Panc1 (cell line): ENCODE results near the gene SLC1A3. TPM values are rescaled to one million over a fixed set of nuclear protein-coding genes. Genes with fewer than 3 reads are reported as not detected.

Source experiments
- ATAC-seq: fragments of 200-7000 bp; cut with Tn5 transposase; 2 replicates; pipeline ENCODE4 v1.9.1; 2020; ENCODE audit warnings: mild to moderate bottlenecking, moderate library complexity
- BruUV-seq: library from RNA; stranded (reverse); fragments of 400-500 nt; replicated peaks from 2 replicates; lab custom pipeline; 2021; lab: Mats Ljungman, UMichigan
- CTCF ChIA-PET: fragments of 300-600 bp; sonication (Branson Sonifier 250); formaldehyde crosslinking; loops from one replicate; lab custom pipeline; 2022; ENCODE audit warnings: antibody characterized with exemption; lab: Charles Lee
- POLR2A ChIA-PET: fragments of 300-600 bp; sonication (Branson Sonifier 250); formaldehyde crosslinking; loops from one replicate; lab custom pipeline; 2022; ENCODE audit warnings: antibody characterized with exemption; lab: Charles Lee
- DNase-seq: peaks from one replicate; pipeline ENCODE4 v3.0.0-alpha.2; 2010; ENCODE audit warnings: low read depth, low spot score
- H3K27ac ChIP-seq: 2 replicates; pipeline ENCODE4 v1.5.1; 2011; ENCODE audit warnings: mild to moderate bottlenecking, low read length, inconsistent platforms
- H3K27me3 ChIP-seq: fragments of 200-500 bp; sonication (Bioruptor generic); 2 replicates; pipeline ENCODE4 v1.6.0; 2014; ENCODE audit warnings: low read length, inconsistent platforms; ENCODE audit not compliant: control insufficient read depth, insufficient read depth
- H3K36me3 ChIP-seq: fragments of 200-500 bp; sonication (Bioruptor generic); 2 replicates; pipeline ENCODE4 v1.5.1; 2014; ENCODE audit warnings: inconsistent platforms, mild to moderate bottlenecking, low read length, moderate library complexity; ENCODE audit not compliant: control insufficient read depth, insufficient read depth
- H3K4me1 ChIP-seq: 2 replicates; pipeline ENCODE4 v1.5.1; 2011; ENCODE audit warnings: inconsistent platforms, mild to moderate bottlenecking, low read length, moderate library complexity; ENCODE audit not compliant: control insufficient read depth, insufficient read depth
- H3K4me3 ChIP-seq, 2 experiments: 2 replicates each; pipeline ENCODE4 v1.5.1; 2011 to 2012; ENCODE audit warnings: low read depth in 2 of 2, low read length in 2 of 2, mild to moderate bottlenecking in 2 of 2, inconsistent platforms in 1 of 2, moderate library complexity in 1 of 2
- H3K9me3 ChIP-seq: fragments of 200-500 bp; sonication (Bioruptor generic); 2 replicates; pipeline ENCODE4 v1.5.1; 2014; ENCODE audit warnings: low read depth, mild to moderate bottlenecking, inconsistent platforms, low read length, moderate library complexity; ENCODE audit not compliant: control insufficient read depth, insufficient read depth
- POLR2AphosphoS5 ChIP-seq: IDR thresholded peaks from 2 replicates; pipeline ENCODE4 v1.6.1; 2012; ENCODE audit warnings: mild to moderate bottlenecking, low read depth, low read length, moderate library complexity
- SIN3A ChIP-seq: IDR thresholded peaks from 2 replicates; pipeline ENCODE4 v1.6.1; 2012; ENCODE audit warnings: low read depth, mild to moderate bottlenecking, low read length, moderate library complexity, borderline replicate concordance; ENCODE audit not compliant: insufficient read depth
- TCF7L2 ChIP-seq: IDR thresholded peaks from 2 replicates; pipeline ENCODE4 v1.6.1; 2011; ENCODE audit warnings: mild to moderate bottlenecking, low read depth, low read length, inconsistent platforms
- in situ Hi-C: cut with HindIII; loops from 2 replicates; pipeline ENCODE4 v1.10.0; 2016; ENCODE audit warnings: low sequenced_read_pairs, low pct_unique_long_range_greater_than_20kb
- intact Hi-C: fragments of 100-400 bp; cut with micrococcal nuclease; formaldehyde crosslinking; loops from one replicate; pipeline ENCODE4 v1.10.0; 2022; ENCODE audit not compliant: unreplicated experiment
- total RNA-seq: library from RNA; stranded (reverse); gene quantifications from one replicate; pipeline ENCODE4 v1.2.1, GENCODE V29; 2021; ENCODE audit not compliant: unreplicated experiment
- TF ChIP-seq, protein P1 (sequence below): fragments of 450-650 bp; IDR thresholded peaks from 2 replicates; pipeline ENCODE4 v1.5.1; 2017; ENCODE audit warnings: mild to moderate bottlenecking
- TF ChIP-seq, protein P2 (sequence below), 2 experiments: IDR thresholded peaks; 2 replicates each; pipeline ENCODE4 v1.6.1; 2011 to 2012; ENCODE audit warnings: low read depth in 2 of 2, control low read depth in 1 of 2, low read length in 1 of 2, mild to moderate bottlenecking in 1 of 2, moderate library complexity in 1 of 2; ENCODE audit not compliant: insufficient read depth in 1 of 2

The SLC1A3 gene
- total RNA-seq, 1 experiment from 2014 or later, result 0.13 TPM

DNA sequence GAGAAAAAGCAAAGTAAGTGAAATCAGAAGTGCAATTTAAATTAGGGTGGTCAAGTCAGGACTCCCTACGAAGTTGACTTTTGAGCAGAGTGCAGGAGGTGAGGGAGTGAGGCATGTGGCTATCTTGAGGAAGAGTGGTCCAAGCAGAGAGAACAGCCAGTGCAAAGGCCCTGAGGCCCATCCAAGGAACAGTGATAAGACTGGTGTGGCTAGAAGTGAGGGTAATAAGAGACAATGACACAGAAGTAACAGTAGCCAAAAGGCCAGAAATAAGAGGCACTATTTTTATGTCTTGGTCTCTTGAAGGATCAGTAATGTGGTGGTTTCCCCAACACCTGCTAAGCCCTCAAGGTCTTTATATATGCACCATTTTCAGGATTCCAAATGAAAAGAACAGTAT lies 120.4 kb downstream of the SLC1A3 start:
- CTCF ChIA-PET, result no interaction called here

DNA sequence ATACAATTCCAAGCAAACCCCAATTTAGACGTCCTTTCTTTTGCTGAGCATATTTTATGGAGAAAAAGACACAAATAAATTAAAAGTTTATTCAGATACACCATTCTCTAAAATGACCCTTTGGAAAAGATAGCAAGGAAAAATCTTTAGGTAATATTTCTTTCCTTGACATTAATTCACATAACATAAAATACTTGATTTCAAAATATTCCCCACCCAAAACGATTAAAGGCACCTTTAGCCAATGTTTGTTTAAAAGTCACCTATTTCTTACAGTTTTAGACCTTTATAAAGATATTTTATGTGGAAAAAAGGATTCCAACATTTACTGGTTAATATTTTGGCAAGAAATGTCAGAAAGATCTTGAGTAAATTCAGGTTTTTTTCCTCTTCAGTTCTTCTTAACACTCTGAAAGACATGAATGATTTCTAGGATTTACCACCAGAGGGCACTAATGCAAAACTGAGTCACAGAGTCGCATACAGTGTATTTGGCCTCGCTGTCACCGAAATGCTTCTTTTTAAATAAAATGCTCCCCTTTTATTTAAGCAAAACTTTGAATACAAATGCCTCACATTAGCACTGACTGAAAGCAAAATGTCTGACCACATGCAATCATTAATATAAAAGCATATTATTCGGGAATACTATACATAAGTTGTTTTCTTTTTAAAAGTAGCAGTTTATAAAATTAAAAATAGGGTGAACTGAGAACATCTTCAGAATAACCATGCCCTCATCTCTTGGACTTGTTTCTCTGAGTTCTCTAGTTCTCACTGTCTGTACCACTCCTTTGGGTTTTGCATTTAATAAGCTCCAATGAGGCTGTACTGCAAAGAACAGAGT lies 122.5 kb downstream of the SLC1A3 start:
- BruUV-seq, result no TSS peak
- no peaks in the 10 kb centered on the region; the same call in 1 of the 2 replicates for H3K27me3 ChIP-seq
- no peaks in the 10 kb centered on the region for H3K4me1 ChIP-seq
- intact Hi-C loops, result no loop called here
- ChIA-PET POLR2A (no interaction called here), CTCF (interaction anchor here (0.7 to 1.1 kb wide), 3 partner anchors 11 to 236 kb away, joined by 3 to 10 read pairs (median 7); no protein-coding TSS in a partner anchor)
- H3K27ac ChIP-seq, result no peak overlapping the region
- no peaks in the 10 kb centered on the region for H3K9me3 ChIP-seq
- DNase-seq (peak; percentile 58), ATAC-seq (peak; percentile 84)
- no peak overlapping the region for H3K4me3 ChIP-seq
- TF ChIP-seq, protein P1, sequence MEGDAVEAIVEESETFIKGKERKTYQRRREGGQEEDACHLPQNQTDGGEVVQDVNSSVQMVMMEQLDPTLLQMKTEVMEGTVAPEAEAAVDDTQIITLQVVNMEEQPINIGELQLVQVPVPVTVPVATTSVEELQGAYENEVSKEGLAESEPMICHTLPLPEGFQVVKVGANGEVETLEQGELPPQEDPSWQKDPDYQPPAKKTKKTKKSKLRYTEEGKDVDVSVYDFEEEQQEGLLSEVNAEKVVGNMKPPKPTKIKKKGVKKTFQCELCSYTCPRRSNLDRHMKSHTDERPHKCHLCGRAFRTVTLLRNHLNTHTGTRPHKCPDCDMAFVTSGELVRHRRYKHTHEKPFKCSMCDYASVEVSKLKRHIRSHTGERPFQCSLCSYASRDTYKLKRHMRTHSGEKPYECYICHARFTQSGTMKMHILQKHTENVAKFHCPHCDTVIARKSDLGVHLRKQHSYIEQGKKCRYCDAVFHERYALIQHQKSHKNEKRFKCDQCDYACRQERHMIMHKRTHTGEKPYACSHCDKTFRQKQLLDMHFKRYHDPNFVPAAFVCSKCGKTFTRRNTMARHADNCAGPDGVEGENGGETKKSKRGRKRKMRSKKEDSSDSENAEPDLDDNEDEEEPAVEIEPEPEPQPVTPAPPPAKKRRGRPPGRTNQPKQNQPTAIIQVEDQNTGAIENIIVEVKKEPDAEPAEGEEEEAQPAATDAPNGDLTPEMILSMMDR, result peak; percentile 76; the same call in 1 of the 2 replicates
- TF ChIP-seq TCF7L2 (no peak), SIN3A (no peak), POLR2AphosphoS5 (no peak)
- TF ChIP-seq, protein P2, sequence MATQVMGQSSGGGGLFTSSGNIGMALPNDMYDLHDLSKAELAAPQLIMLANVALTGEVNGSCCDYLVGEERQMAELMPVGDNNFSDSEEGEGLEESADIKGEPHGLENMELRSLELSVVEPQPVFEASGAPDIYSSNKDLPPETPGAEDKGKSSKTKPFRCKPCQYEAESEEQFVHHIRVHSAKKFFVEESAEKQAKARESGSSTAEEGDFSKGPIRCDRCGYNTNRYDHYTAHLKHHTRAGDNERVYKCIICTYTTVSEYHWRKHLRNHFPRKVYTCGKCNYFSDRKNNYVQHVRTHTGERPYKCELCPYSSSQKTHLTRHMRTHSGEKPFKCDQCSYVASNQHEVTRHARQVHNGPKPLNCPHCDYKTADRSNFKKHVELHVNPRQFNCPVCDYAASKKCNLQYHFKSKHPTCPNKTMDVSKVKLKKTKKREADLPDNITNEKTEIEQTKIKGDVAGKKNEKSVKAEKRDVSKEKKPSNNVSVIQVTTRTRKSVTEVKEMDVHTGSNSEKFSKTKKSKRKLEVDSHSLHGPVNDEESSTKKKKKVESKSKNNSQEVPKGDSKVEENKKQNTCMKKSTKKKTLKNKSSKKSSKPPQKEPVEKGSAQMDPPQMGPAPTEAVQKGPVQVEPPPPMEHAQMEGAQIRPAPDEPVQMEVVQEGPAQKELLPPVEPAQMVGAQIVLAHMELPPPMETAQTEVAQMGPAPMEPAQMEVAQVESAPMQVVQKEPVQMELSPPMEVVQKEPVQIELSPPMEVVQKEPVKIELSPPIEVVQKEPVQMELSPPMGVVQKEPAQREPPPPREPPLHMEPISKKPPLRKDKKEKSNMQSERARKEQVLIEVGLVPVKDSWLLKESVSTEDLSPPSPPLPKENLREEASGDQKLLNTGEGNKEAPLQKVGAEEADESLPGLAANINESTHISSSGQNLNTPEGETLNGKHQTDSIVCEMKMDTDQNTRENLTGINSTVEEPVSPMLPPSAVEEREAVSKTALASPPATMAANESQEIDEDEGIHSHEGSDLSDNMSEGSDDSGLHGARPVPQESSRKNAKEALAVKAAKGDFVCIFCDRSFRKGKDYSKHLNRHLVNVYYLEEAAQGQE (IDR thresholded peaks at IDR 0.05; ENCODE audit: insufficient read depth in 1 of 2, low read depth in 2 of 2, low read length in 1 of 2), result no peak
- H3K36me3 ChIP-seq, result no peaks in the 10 kb centered on the region
- in situ Hi-C loops, result no loop called here

More for the DNA sequence above, 120.4 kb downstream of the SLC1A3 start:
- H3K4me3 ChIP-seq, result no peak overlapping the region
- H3K9me3 ChIP-seq, result no peaks in the 10 kb centered on the region
- no TSS peak for BruUV-seq
- TF ChIP-seq, protein P1, result no peak
- TF ChIP-seq TCF7L2, result no peak
- TF ChIP-seq, protein P2 (IDR thresholded peaks at IDR 0.05; ENCODE audit: insufficient read depth in 1 of 2, low read depth in 2 of 2, low read length in 1 of 2), result no peak
- no peak for TF ChIP-seq SIN3A
- no peak for TF ChIP-seq POLR2AphosphoS5
- H3K4me1 ChIP-seq, result no peaks in the 10 kb centered on the region
- H3K36me3 ChIP-seq, result no peaks in the 10 kb centered on the region
- intact Hi-C loops, result no loop called here
- ATAC-seq (no peak), DNase-seq (no peak)
- in situ Hi-C loops, result no loop called here
- H3K27me3 ChIP-seq, result no peaks in the 10 kb centered on the region; the same call in 1 of the 2 replicates
- H3K27ac ChIP-seq, result no peak overlapping the region
- POLR2A ChIA-PET, result no interaction called here
